Endothelial cell of umbilical vein (primary cell): ENCODE measurements around the gene RARRES2. TPM values are rescaled to one million over a fixed set of nuclear protein-coding genes. Genes with fewer than 3 reads are reported as not detected.

Experiments used
- BruUV-seq: library from RNA; stranded (reverse); fragments of 400-500 nt; replicated peaks from 2 replicates; lab custom pipeline; 2021; lab: Mats Ljungman, UMichigan
- CTCF ChIA-PET: fragments of 300-600, 350-600 bp; sonication (Branson Sonifier 250); formaldehyde crosslinking; loops from one replicate; lab custom pipeline; 2021; ENCODE audit warnings: antibody characterized with exemption, inconsistent platforms; lab: Charles Lee
- POLR2A ChIA-PET: fragments of 300-600, 350-600 bp; sonication (Branson Sonifier 250); formaldehyde crosslinking; loops from one replicate; lab custom pipeline; 2021; ENCODE audit warnings: antibody characterized with exemption, inconsistent platforms; lab: Charles Lee
- DNase-seq: peaks from one replicate; pipeline ENCODE4 v3.0.0-alpha.2; 2011; ENCODE audit warnings: low read depth, low spot score
- FAIRE-seq: peaks from 2 replicates; lab custom pipeline; 2011; peaks lifted over from hg19 to GRCh38; lab: Jason Lieb, UNC
- H2AFZ ChIP-seq: 2 replicates; pipeline ENCODE4 v1.6.0; 2012; ENCODE audit warnings: low read depth, low read length, control low read depth, inconsistent platforms
- H3K27ac ChIP-seq: 2 replicates; pipeline ENCODE4 v1.5.1; 2011; ENCODE audit warnings: low read depth, mild to moderate bottlenecking, control low read depth, low read length, moderate library complexity; ENCODE audit not compliant: insufficient read depth
- H3K27me3 ChIP-seq, 2 experiments: 2 replicates each; pipeline versions ENCODE4 v1.6.0 to v1.6.1; 2011; ENCODE audit warnings: low read length in 2 of 2, mixed read lengths in 1 of 2; ENCODE audit not compliant: control insufficient read depth in 2 of 2, insufficient read depth in 2 of 2
- H3K36me3 ChIP-seq, 2 experiments: 2 replicates in 1 of 2; 3 replicates in 1 of 2; pipeline ENCODE4 v1.5.1; 2011; ENCODE audit warnings: low read length in 2 of 2, mild to moderate bottlenecking in 1 of 2, moderate library complexity in 1 of 2; ENCODE audit not compliant: control insufficient read depth in 2 of 2, insufficient read depth in 2 of 2; ENCODE audit errors: extremely low read depth in 1 of 2
- H3K4me1 ChIP-seq: 3 replicates; pipeline ENCODE4 v1.5.1; 2011; ENCODE audit warnings: mild to moderate bottlenecking, low read length; ENCODE audit not compliant: control insufficient read depth, insufficient read depth; ENCODE audit errors: extremely low read depth
- H3K4me2 ChIP-seq: 2 replicates; pipeline ENCODE4 v1.6.1; 2011; ENCODE audit warnings: low read length, control low read depth, mixed read lengths; ENCODE audit not compliant: insufficient read depth
- H3K4me3 ChIP-seq, 3 experiments: fragments of 200-600 bp in 1 of 3; sonication (generic), shearing (Covaris generic) in 1 of 3; replicated peaks in 1 of 3; 2 replicates each; pipeline ENCODE4 v1.5.1; 2011 to 2016; ENCODE audit warnings: control low read depth in 3 of 3, low read length in 3 of 3, mild to moderate bottlenecking in 2 of 3, inconsistent platforms in 1 of 3, low read depth in 1 of 3, moderate library complexity in 1 of 3; ENCODE audit not compliant: insufficient read depth in 1 of 3
- H3K79me2 ChIP-seq: 2 replicates; pipeline ENCODE4 v1.6.0; 2012; ENCODE audit warnings: low read length, inconsistent platforms; ENCODE audit not compliant: control insufficient read depth, insufficient read depth
- H3K9ac ChIP-seq: replicated peaks from 2 replicates; pipeline ENCODE3; 2011; ENCODE audit warnings: low read length, control low read depth; ENCODE audit not compliant: insufficient read depth; ENCODE audit errors: extremely low read depth
- H3K9me1 ChIP-seq: replicated peaks from 3 replicates; pipeline ENCODE4 v1.6.0; 2011; ENCODE audit warnings: mild to moderate bottlenecking, low read length; ENCODE audit not compliant: control insufficient read depth, insufficient read depth; ENCODE audit errors: extremely low read depth
- H3K9me3 ChIP-seq: replicated peaks from 2 replicates; pipeline ENCODE4 v1.5.1; 2012; ENCODE audit warnings: low read length, inconsistent platforms; ENCODE audit not compliant: control insufficient read depth, insufficient read depth
- H4K20me1 ChIP-seq: replicated peaks from 2 replicates; pipeline ENCODE3; 2011; ENCODE audit warnings: mild to moderate bottlenecking, low read length; ENCODE audit not compliant: control insufficient read depth, insufficient read depth; ENCODE audit errors: extremely low read depth
- EZH2 ChIP-seq: IDR thresholded peaks from 2 replicates; pipeline ENCODE4 v1.6.1; 2012; ENCODE audit warnings: borderline replicate concordance, low read depth, mild to moderate bottlenecking, moderate library complexity, low read length, inconsistent platforms; ENCODE audit not compliant: severe bottlenecking
- FOS ChIP-seq: IDR thresholded peaks from 2 replicates; pipeline ENCODE4 v1.6.1; 2011; ENCODE audit warnings: mild to moderate bottlenecking, low read length, moderate library complexity, borderline replicate concordance; ENCODE audit not compliant: insufficient read depth
- GATA2 ChIP-seq: IDR thresholded peaks from 2 replicates; pipeline ENCODE4 v1.7.0; 2011; ENCODE audit warnings: low read depth, mild to moderate bottlenecking, moderate library complexity, mixed read lengths, low read length; ENCODE audit not compliant: insufficient read length, insufficient read depth
- JUN ChIP-seq: IDR thresholded peaks from 2 replicates; pipeline ENCODE4 v1.6.1; 2011; ENCODE audit warnings: borderline replicate concordance, low read depth; ENCODE audit not compliant: insufficient read length, insufficient read depth
- MYC ChIP-seq: IDR thresholded peaks from one replicate; pipeline ENCODE4 v1.6.1; 2011; ENCODE audit warnings: mild to moderate bottlenecking, low read depth, low read length
- POLR2A ChIP-seq: IDR thresholded peaks from 2 replicates; pipeline ENCODE4 v1.6.1; 2012; ENCODE audit warnings: low read depth, mild to moderate bottlenecking, control low read depth, low read length
- POLR2AphosphoS5 ChIP-seq: IDR thresholded peaks from 2 replicates; pipeline ENCODE4 v1.6.1; 2012; ENCODE audit warnings: low read depth, mild to moderate bottlenecking, control low read depth, low read length, moderate library complexity; ENCODE audit not compliant: insufficient read depth
- dilution Hi-C: fragments of 300-500 bp; cut with MboI; formaldehyde crosslinking; loops from one replicate; pipeline ENCODE4 v1.15.0; 2019; ENCODE audit warnings: low sequenced_read_pairs; ENCODE audit not compliant: extremely low pct_ligation_motif_present
- intact Hi-C: fragments of 100-400 bp; cut with micrococcal nuclease; formaldehyde crosslinking; loops from one replicate; pipeline ENCODE4 v1.10.0; 2022
- polyA plus RNA-seq, 4 experiments: library from polyadenylated mRNA; depleted of rRNA in 3 of 4; stranded (reverse) in 3 of 4; unstranded in 1 of 4; fragments of >200 nt; gene quantifications; 2 replicates each; pipeline versions ENCODE4 v1.2.1 to v1.2.3, GENCODE V29; 2011 to 2012; ENCODE audit warnings: missing spikeins in 1 of 4
- total RNA-seq: library from RNA; stranded (reverse); gene quantifications from 2 replicates; pipeline ENCODE4 v1.2.3, GENCODE V29; 2021
- TF ChIP-seq, protein P1 (sequence below): IDR thresholded peaks from 2 replicates; pipeline ENCODE4 v1.6.1; 2011; ENCODE audit not compliant: insufficient read depth, insufficient read length
- TF ChIP-seq, protein P2 (sequence below), 2 donors: IDR thresholded peaks; 1 replicate in 1 of 2; 2 replicates in 1 of 2; pipeline ENCODE4 v1.5.1; 2011; ENCODE audit warnings: low read length in 2 of 2, mild to moderate bottlenecking in 2 of 2, moderate library complexity in 2 of 2, control low read depth in 1 of 2, inconsistent platforms in 1 of 2, low read depth in 1 of 2; ENCODE audit not compliant: insufficient read depth in 1 of 2; ENCODE audit errors: extremely low read depth in 1 of 2

The RARRES2 gene
- total and polyA plus RNA-seq, 2 donors (not counting 3 experiments of a cell fraction or from before 2014, with no cell fraction given) = not detected

DNA sequence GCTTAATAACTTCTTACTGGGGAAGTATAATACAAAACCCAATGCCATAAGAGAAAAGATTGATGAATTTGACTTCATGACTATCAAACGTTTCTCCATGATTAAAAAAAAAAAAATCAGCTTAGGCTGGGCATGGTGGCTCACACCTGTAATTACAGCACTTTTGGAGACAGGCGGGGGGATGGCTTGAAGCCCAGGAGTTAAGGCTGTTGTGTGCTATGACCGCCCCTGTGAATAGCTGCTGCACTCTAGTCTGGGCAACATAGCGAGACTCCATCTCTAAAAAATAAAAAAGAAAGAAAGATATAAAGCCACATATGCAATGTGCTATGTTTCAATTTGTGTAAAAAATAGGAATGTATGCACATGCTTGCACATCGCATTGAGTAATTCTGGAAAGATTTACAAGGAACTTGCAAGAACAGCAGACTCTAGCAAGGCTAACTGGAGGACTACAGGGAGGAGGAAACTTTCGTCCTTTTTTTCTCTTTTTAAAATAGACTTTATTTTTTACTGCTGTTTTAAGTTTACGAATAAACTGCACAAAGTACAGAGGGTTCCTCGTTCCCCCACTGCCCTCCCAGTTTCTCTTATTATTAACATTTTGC, 10.3 kb upstream of the RARRES2 start:
- Histone ChIP-seq H3K9me1 (no peaks in the 10 kb centered on the region), H2AFZ (no peak overlapping the region), H3K4me1 (no peaks in the 10 kb centered on the region), H3K27ac (no peak overlapping the region), H3K4me2 (no peak overlapping the region), H3K36me3 (no peaks in the 10 kb centered on the region), H4K20me1 (no peaks in the 10 kb centered on the region), H3K79me2 (no peaks in the 10 kb centered on the region), H3K9ac (no peak overlapping the region), H3K4me3 (no peak overlapping the region), H3K9me3 (no peaks in the 10 kb centered on the region), H3K27me3 (peaks cover 0 to 4% of the 10 kb centered on the region in 2 experiments)
- ChIA-PET POLR2A (no interaction called here), CTCF (no interaction called here)
- no TSS peak for BruUV-seq
- dilution Hi-C loops (no loop called here), intact Hi-C loops (no loop called here)
- no peak for FAIRE-seq
- TF ChIP-seq FOS = no peak
- no peak for TF ChIP-seq POLR2AphosphoS5
- TF ChIP-seq, protein P1, sequence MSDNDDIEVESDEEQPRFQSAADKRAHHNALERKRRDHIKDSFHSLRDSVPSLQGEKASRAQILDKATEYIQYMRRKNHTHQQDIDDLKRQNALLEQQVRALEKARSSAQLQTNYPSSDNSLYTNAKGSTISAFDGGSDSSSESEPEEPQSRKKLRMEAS = no peak
- no peak for TF ChIP-seq POLR2A
- TF ChIP-seq MYC = no peak
- TF ChIP-seq, protein P2, sequence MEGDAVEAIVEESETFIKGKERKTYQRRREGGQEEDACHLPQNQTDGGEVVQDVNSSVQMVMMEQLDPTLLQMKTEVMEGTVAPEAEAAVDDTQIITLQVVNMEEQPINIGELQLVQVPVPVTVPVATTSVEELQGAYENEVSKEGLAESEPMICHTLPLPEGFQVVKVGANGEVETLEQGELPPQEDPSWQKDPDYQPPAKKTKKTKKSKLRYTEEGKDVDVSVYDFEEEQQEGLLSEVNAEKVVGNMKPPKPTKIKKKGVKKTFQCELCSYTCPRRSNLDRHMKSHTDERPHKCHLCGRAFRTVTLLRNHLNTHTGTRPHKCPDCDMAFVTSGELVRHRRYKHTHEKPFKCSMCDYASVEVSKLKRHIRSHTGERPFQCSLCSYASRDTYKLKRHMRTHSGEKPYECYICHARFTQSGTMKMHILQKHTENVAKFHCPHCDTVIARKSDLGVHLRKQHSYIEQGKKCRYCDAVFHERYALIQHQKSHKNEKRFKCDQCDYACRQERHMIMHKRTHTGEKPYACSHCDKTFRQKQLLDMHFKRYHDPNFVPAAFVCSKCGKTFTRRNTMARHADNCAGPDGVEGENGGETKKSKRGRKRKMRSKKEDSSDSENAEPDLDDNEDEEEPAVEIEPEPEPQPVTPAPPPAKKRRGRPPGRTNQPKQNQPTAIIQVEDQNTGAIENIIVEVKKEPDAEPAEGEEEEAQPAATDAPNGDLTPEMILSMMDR (IDR thresholded peaks at IDR 0.05; ENCODE audit: extremely low read depth in 1 of 2, insufficient read depth in 1 of 2, low read depth in 1 of 2, low read length in 2 of 2) = no peak
- no peak for TF ChIP-seq EZH2
- TF ChIP-seq GATA2 = no peak
- TF ChIP-seq JUN = no peak
- no peak for DNase-seq
